Measurements from ENCODE around the gene RPS6KA5. TPM values are rescaled to one million over a fixed set of nuclear protein-coding genes. Genes with fewer than 3 reads are reported as not detected.

The RPS6KA5 gene
- total RNA-seq, 1 experiment from 2014 or later: 8.6 TPM

DNA sequence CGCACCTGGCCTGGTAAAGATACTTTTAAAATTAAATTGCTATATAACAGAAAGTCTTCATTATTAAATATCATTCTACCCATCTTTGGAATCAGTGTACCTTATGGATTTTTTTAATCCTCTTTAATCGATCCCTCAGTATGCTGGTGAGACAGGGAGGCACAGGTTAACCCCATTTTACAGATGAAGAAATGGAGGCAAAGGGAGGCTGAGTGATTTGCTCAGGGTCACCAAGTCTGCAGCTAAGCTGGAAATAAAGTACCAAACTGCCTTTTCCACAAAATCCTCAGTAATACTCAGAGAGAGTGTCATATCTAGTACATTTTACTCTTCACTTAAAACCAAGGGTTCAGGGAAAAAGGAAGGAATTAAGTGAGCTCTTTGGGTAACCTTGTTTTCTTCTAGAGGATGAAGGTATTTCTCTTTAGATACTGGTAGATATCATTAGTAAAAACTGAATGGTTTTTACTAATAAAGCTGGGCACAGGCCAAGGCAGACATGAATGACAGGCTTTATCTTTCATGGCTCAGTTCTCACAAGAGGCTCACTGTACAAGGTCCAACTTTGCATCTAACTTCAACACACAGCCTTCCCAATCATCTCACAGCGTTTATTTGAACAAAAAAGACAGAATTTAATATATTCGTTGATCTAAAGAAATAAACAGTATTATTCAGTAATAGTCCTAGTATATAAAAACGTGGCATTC, 209.0 kb downstream of the RPS6KA5 start:
- no peaks in the 10 kb centered on the region for H4K20me1 ChIP-seq (ENCODE audit: low read length)
- H3K9me2 ChIP-seq (replicated peaks; ENCODE audit: low read length): no peaks in the 10 kb centered on the region
- no peak overlapping the region for H3K27ac ChIP-seq (ENCODE audit: low read length)
- no peak overlapping the region for H3K4me3 ChIP-seq (ENCODE audit: low read length)
- H3K9me3 ChIP-seq (ENCODE audit: low read length): no peaks in the 10 kb centered on the region
- CTCF ChIA-PET: interaction anchor here (0.5 kb wide), 1 partner anchor 15 kb away, joined by 3 read pairs; no protein-coding TSS in a partner anchor
- no peak overlapping the region for H3K9ac ChIP-seq (ENCODE audit: low read length)
- DNase-seq (no peak), ATAC-seq (no peak)
- no peaks in the 10 kb centered on the region for H3K36me3 ChIP-seq (ENCODE audit: low read depth, low read length)
- no TSS peak for BruUV-seq (replicated peaks)
- H2AFZ ChIP-seq (ENCODE audit: low read length): no peak overlapping the region
- H3K79me2 ChIP-seq (ENCODE audit: low read length): no peaks in the 10 kb centered on the region
- intact Hi-C loops (cut with micrococcal nuclease): no loop called here
- H3K4me1 ChIP-seq (ENCODE audit: insufficient read depth, low read length): peaks cover 7% of the 10 kb centered on the region
- H3K27me3 ChIP-seq (ENCODE audit: low read length): no peaks in the 10 kb centered on the region
- TF ChIP-seq, protein P1, sequence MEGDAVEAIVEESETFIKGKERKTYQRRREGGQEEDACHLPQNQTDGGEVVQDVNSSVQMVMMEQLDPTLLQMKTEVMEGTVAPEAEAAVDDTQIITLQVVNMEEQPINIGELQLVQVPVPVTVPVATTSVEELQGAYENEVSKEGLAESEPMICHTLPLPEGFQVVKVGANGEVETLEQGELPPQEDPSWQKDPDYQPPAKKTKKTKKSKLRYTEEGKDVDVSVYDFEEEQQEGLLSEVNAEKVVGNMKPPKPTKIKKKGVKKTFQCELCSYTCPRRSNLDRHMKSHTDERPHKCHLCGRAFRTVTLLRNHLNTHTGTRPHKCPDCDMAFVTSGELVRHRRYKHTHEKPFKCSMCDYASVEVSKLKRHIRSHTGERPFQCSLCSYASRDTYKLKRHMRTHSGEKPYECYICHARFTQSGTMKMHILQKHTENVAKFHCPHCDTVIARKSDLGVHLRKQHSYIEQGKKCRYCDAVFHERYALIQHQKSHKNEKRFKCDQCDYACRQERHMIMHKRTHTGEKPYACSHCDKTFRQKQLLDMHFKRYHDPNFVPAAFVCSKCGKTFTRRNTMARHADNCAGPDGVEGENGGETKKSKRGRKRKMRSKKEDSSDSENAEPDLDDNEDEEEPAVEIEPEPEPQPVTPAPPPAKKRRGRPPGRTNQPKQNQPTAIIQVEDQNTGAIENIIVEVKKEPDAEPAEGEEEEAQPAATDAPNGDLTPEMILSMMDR (conservative IDR thresholded peaks at IDR 0.05; ENCODE audit: low read depth, low read length): no peak
- no peak for TF ChIP-seq EZH2 (IDR thresholded peaks at IDR 0.05; ENCODE audit: low read length, unreplicated experiment)
- TF ChIP-seq EZH2phosphoT487 (IDR thresholded peaks at IDR 0.05; ENCODE audit: borderline replicate concordance, low read length): no peak
- POLR2A ChIA-PET (ENCODE audit: unreplicated experiment): no interaction called here
- no peaks in the 10 kb centered on the region for H3F3A ChIP-seq (ENCODE audit: low read length, unreplicated experiment)
- H3K4me2 ChIP-seq (ENCODE audit: low read length): no peak overlapping the region

DNA sequence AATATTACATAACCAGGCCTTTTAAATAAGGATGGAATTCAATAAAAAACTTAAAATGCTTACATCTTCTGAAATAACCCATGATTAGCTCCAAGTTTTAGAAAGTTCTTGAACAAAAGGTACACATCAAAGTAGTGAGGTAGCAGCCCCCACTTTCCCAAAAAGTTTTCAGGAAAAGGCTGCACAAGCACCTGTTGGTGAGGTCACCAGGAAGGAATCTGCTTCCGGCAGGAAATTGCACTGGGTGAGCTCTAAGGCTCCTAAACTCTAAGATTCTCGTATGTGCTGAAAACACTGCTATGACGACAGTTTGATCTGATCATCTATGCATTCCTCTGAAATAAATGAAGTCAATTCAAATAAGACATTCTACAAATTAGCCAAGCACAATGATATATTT, 210.0 kb downstream of the RPS6KA5 start:
- Histone ChIP-seq H3K36me3 (ENCODE audit: low read depth, low read length) (no peaks in the 10 kb centered on the region), H3K4me3 (ENCODE audit: low read length) (no peak overlapping the region), H3K27me3 (ENCODE audit: low read length) (no peaks in the 10 kb centered on the region), H3K4me1 (ENCODE audit: insufficient read depth, low read length) (peaks cover 7% of the 10 kb centered on the region), H4K20me1 (ENCODE audit: low read length) (no peaks in the 10 kb centered on the region), H2AFZ (ENCODE audit: low read length) (peak overlapping the region; percentile 17; the same call in 1 of the 2 replicates), H3K4me2 (ENCODE audit: low read length) (peak overlapping the region; percentile 45), H3F3A (ENCODE audit: low read length, unreplicated experiment) (no peaks in the 10 kb centered on the region), H3K9me2 (replicated peaks; ENCODE audit: low read length) (no peaks in the 10 kb centered on the region), H3K79me2 (ENCODE audit: low read length) (no peaks in the 10 kb centered on the region), H3K9me3 (ENCODE audit: low read length) (no peaks in the 10 kb centered on the region), H3K9ac (ENCODE audit: low read length) (no peak overlapping the region), H3K27ac (ENCODE audit: low read length) (no peak overlapping the region)
- POLR2A ChIA-PET (ENCODE audit: unreplicated experiment): interaction anchor here (0.5 to 0.7 kb wide), 2 partner anchors 16 to 41 kb away, joined by 3 read pairs; no protein-coding TSS in a partner anchor
- intact Hi-C loops (cut with micrococcal nuclease): no loop called here
- DNase-seq (peak; percentile 72), ATAC-seq (peak; percentile 86)
- BruUV-seq (replicated peaks): no TSS peak
- TF ChIP-seq EZH2 (IDR thresholded peaks at IDR 0.05; ENCODE audit: low read length, unreplicated experiment): no peak
- TF ChIP-seq EZH2phosphoT487 (IDR thresholded peaks at IDR 0.05; ENCODE audit: borderline replicate concordance, low read length): no peak
- CTCF ChIA-PET: no interaction called here

DNA sequence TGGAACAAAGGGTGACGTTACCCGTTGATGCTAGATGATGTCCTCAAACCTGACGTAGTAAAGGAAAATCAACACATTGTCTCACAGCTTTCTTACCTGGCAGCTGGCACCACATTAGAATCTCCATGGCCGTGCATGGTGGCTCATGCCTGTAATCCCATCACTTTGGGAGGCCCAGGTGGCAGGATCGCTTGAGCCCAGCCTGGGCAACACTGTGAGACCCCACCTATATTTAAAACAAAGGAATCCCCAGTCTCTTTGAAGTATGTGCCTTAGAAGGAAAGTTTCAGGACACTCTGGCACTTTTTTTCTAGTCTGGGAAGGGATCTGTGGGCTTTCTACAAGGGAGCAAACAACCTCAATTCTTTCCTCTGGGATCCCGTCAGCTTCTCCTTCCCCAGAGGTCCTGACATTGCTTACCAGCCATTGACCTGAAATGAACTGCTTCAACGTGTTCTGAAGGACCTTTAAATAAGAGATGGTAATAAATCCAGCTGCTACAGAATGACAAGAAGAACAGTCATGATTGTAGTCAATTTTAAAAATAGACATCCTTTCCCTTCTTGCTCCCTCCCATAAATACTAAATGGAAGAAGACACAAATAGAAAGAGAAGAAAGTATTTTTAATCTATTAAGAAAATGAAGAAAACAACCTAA, 210.5 kb downstream of the RPS6KA5 start:
- intact Hi-C loops (cut with micrococcal nuclease): no loop called here
- ChIA-PET CTCF (no interaction called here), POLR2A (ENCODE audit: unreplicated experiment) (interaction anchor here (0.5 to 0.7 kb wide), 2 partner anchors 16 to 41 kb away, joined by 3 read pairs; no protein-coding TSS in a partner anchor)
- no peaks in the 10 kb centered on the region for H3K9me3 ChIP-seq (ENCODE audit: low read length)
- H3K4me2 ChIP-seq (ENCODE audit: low read length): no peak overlapping the region
- no peaks in the 10 kb centered on the region for H3K9me2 ChIP-seq (replicated peaks; ENCODE audit: low read length)
- H3F3A ChIP-seq (ENCODE audit: low read length, unreplicated experiment): no peaks in the 10 kb centered on the region
- no peak overlapping the region for H3K4me3 ChIP-seq (ENCODE audit: low read length)
- no peak overlapping the region for H3K27ac ChIP-seq (ENCODE audit: low read length)
- no peaks in the 10 kb centered on the region for H3K36me3 ChIP-seq (ENCODE audit: low read depth, low read length)
- ATAC-seq: no peak
- no TSS peak for BruUV-seq (replicated peaks)
- DNase-seq: no peak
- no peaks in the 10 kb centered on the region for H3K27me3 ChIP-seq (ENCODE audit: low read length)
- no peaks in the 10 kb centered on the region for H4K20me1 ChIP-seq (ENCODE audit: low read length)
- H3K9ac ChIP-seq (ENCODE audit: low read length): no peak overlapping the region
- H2AFZ ChIP-seq (ENCODE audit: low read length): no peak overlapping the region
- peaks cover 7% of the 10 kb centered on the region for H3K4me1 ChIP-seq (ENCODE audit: insufficient read depth, low read length)
- TF ChIP-seq EZH2 (IDR thresholded peaks at IDR 0.05; ENCODE audit: low read length, unreplicated experiment): no peak
- TF ChIP-seq, protein P1 (conservative IDR thresholded peaks at IDR 0.05; ENCODE audit: low read depth, low read length): no peak
- H3K79me2 ChIP-seq (ENCODE audit: low read length): no peaks in the 10 kb centered on the region

All from PC-3 (cell line).